Measurements from ENCODE around the gene PNLIPRP2. TPM values are rescaled to one million over a fixed set of nuclear protein-coding genes. Genes with fewer than 3 reads are reported as not detected.

PNLIPRP2 gene
- polyA plus RNA-seq, 3 donors: 0.91 to 2,287 TPM; not detected in 1

- WGBS, 3 donors: 24 to 37% (median 31%) methylated on average over 2 of the region's 2 CpGs
- H3K27ac ChIP-seq (ENCODE audit: low read depth, low read length): no peak overlapping the region
Observed at GRCh38 chr10:116636976-116637375, 16.2 kb downstream of the PNLIPRP2 start.

DNA sequence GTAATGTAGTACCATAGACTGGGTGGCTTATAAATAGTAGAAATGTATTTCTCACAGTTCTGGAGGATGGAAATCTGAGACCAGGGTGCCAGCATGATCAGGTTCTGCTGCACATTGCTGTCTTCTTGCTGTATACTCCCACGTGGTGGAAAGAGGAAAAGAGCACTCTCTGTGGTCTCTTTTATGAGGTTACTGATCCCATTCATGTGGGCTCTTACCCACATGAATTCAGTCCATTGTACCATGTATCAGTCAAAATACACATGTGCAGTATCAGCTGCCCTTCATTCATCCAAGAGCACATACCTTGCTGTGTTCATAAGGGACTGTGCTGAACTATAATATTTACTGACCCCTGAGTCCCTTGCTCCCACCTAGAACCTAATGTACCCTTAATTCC, 17.1 kb downstream of the PNLIPRP2 start:
- no peak overlapping the region for H3K27ac ChIP-seq (ENCODE audit: low read depth, low read length)
- 0 to 19% (median 11%) methylated on average over 1 of the region's 1 CpG for WGBS, 3 donors

DNA sequence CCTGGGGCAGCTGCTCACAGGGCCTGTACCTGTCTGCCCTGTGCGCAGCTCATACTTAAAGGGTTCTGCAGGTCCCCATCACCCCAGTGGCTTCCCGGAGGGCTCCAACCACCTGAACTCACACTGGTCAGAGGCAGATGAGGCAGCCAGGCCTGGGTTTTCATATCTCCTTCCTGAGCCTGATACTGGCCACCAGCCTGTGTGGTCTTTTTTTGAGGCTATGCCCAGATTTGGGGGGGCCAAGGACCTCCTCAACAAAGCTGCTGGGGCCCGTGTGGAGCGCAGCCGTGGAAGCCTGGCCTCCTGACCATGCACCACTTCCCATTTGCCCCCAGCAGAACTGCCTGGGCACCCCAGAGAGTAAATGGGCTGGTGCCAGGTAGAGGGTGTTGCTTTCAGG, 25.7 kb downstream of the PNLIPRP2 start:
- 68 to 91% (median 90%) methylated on average over 5 of the region's 5 CpGs for WGBS, 3 donors

DNA sequence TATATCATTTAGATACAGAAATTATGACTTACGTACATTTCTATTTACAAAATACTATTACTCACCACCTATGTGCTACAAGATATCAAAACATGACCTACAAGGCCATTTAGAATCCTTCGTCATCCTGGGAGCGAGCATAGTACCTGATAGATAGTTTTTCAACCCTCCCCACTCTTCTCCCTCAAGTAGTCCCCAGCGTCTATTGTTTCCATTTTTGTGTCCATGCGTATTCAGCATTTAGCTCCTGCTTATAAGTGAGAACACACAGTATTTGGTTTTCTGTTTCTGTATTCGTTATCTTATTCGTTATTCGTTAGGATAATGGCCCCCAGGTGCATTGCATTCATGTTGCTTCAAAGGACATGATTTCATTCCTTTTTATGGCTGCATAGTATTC, 28.1 kb downstream of the PNLIPRP2 start:
- no peak overlapping the region for H3K27ac ChIP-seq (ENCODE audit: low read depth, low read length)
- WGBS, 3 donors: 36 to 94% (median 84%) methylated on average over 8 of the region's 8 CpGs

More for the DNA sequence above, 25.7 kb downstream of the PNLIPRP2 start:
- no peak overlapping the region for H3K27ac ChIP-seq (ENCODE audit: low read depth, low read length)

DNA sequence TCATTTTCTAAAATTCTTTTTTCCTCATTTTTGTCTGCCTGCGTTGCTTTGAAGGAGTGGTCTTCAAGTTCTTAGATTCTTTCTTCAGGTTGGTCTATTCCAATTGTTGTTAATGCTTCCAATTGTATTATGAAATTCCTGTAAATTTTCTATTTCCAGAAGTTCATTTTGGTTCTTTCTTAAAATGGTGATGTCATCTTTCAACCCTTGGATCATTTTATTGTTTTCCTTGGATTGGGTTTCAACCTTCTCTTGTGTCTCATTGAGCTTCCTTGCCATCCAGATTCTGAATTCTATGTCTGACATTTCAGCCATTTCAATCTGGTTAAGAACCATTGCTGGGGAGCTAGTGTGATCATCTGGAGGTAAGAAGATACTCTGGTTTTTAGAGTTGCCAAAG, 33.1 kb downstream of the PNLIPRP2 start:
- WGBS, 3 donors: 58 to 82% (median 78%) methylated on average over 1 of the region's 1 CpG
- no peak overlapping the region for H3K27ac ChIP-seq (ENCODE audit: low read depth, low read length)

DNA sequence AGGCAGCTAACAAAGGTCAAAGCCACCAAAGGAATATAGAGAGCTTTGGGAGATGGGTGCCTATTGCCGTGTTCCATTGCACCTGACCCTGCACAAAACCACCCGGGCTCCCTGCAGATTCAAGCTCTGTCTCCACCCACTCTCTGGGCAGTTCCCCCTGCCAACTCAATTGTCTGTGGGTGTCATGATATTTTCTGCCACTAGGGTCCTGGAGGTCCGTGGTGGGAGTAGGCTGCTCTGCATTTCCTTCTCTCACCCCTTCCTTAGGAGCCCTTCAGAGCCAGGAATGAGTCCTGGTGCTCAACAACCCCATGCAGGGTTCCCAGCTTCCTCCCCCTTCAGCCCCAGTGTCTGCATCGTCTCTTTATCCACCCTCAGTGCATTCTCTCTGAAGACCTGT, 34.1 kb downstream of the PNLIPRP2 start:
- 14 to 57% (median 51%) methylated on average over 4 of the region's 4 CpGs for WGBS, 3 donors
- H3K27ac ChIP-seq (ENCODE audit: low read depth, low read length): no peak overlapping the region

DNA sequence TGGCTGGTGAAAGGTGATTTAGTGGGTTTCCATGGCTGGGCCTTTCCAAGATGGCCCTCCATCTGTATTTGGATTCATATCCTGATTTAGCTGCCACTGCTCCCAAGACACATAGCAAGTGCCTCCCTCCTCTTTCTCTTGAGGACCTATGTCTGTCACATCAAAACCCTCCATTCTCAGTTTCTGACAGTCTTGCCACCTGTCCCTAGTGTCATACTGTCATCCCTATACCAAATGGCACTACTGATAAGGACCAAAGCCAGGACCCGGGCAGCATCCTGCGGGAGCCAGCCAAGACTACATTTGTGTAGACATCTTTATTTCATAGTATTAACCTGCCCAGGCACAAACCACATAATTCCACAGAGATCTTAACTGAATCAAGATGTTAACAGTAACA, 34.8 kb downstream of the PNLIPRP2 start:
- WGBS, 3 donors: 46 to 88% (median 81%) methylated on average over 2 of the region's 2 CpGs

DNA sequence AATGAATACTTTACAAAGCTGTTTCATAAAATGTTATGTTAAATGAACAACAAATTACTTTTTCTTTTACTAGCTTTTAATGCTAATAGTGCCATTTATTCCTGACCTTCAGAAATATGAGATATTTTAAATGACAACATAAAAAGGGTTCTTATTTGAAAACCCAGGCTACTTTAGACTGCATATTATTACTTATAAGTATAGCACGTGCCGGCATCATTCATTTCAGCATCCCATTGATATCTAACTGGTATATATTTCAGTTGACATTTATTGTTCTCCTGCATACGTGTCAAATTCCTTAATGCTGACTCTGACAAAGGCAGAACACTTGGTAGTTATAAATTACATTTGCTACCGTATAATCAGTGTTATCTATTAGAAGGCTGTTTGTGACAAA, 35.3 kb downstream of the PNLIPRP2 start:
- WGBS, 3 donors: 52 to 85% (median 80%) methylated on average over 4 of the region's 4 CpGs
- H3K27ac ChIP-seq (ENCODE audit: low read depth, low read length): no peak overlapping the region

More for the DNA sequence above, 34.8 kb downstream of the PNLIPRP2 start:
- H3K27ac ChIP-seq (ENCODE audit: low read depth, low read length): no peak overlapping the region

- no peak overlapping the region for H3K27ac ChIP-seq (ENCODE audit: low read depth, low read length)
- 50 to 96% (median 88%) methylated on average over 5 of the region's 5 CpGs for WGBS, 3 donors
Observed at GRCh38 chr10:116657863-116658551, 37.3 kb downstream of the PNLIPRP2 start.

- no peak overlapping the region for H3K27ac ChIP-seq (ENCODE audit: low read depth, low read length)
- WGBS, 3 donors: 31 to 87% (median 81%) methylated on average over 10 of the region's 10 CpGs
Observed at GRCh38 chr10:116659049-116659670, 38.4 kb downstream of the PNLIPRP2 start.

DNA sequence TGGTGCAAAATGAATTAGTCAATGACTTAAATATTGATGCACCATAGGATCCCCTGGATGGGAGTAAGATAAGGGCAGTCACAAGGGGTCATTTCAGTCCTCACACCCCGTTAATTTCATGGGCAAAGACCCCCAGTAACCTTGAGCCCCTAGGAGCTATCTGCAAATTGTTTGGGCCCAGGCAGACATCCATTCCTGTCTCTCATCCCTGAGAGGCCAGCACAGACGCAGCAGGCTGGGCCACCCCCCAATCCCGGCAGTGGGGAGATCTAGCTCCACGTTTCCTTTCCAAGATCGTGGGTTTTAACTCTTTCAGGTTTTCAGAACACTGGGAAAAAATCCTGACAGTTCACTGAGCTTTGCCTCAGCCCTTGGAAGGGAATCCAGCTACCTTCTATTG, 40.1 kb downstream of the PNLIPRP2 start:
- no peak overlapping the region for H3K27ac ChIP-seq (ENCODE audit: low read depth, low read length)
- WGBS, 3 donors: 23 to 44% (median 42%) methylated on average over 5 of the region's 5 CpGs

GRCh38 chr10:116663342-116663741, 42.6 kb downstream of the PNLIPRP2 start:
- WGBS, 3 donors: 82 to 91% (median 90%) methylated on average over 7 of the region's 7 CpGs
- H3K27ac ChIP-seq (ENCODE audit: low read depth, low read length): no peak overlapping the region

DNA sequence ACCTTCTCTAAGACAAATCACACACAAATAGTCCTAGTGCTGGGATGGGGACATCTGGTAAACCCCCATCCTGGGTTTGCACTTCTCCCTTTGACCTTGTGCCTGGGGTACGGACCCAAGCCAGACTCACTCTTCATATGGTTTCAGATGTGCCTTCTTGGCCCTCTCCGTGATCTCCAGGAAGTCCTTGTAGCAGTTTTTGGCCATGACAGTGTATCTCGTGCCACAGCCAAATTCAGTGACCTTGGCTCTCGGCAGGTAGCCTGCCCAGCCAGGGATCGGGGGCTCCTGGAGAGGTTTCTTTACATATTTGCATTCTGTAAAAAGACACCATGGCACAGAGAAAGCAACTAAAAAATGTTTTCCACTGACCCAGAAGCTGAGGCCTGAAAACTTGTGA, 43.9 kb downstream of the PNLIPRP2 start:
- 43 to 92% (median 91%) methylated on average over 5 of the region's 5 CpGs for WGBS, 3 donors
- no peak overlapping the region for H3K27ac ChIP-seq (ENCODE audit: low read depth, low read length)

DNA sequence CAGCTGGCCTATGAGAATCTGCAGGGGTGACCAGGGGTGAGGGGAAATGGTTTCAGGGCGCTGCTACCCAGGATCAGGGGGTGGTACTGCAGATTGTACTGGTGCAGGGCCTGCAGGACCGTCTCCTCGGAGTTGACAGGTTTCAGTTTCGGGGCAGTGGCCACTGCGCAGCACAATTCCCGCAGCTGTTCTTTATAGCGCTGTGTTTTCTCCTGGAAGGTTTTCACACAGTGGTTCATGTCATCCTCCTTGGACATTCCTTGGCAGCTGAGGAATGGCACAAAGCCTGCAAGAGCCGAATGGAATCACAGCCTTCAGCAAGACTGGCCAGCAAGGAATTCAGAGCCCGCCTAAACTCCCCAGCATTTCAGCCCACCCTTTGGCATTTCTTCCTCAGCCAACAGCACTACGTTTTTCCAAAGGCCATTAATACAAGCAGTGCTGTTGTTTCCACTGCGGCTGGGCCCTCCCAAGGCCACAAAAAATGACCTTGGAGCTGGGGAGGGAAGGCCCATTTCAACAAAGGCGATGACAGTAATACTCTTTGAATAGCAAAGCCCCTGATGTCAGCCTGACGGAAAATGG, 44.9 kb downstream of the PNLIPRP2 start:
- H3K27ac ChIP-seq (ENCODE audit: low read depth, low read length): no peak overlapping the region
- WGBS, 3 donors: 48 to 63% (median 49%) methylated on average over 13 of the region's 13 CpGs

DNA sequence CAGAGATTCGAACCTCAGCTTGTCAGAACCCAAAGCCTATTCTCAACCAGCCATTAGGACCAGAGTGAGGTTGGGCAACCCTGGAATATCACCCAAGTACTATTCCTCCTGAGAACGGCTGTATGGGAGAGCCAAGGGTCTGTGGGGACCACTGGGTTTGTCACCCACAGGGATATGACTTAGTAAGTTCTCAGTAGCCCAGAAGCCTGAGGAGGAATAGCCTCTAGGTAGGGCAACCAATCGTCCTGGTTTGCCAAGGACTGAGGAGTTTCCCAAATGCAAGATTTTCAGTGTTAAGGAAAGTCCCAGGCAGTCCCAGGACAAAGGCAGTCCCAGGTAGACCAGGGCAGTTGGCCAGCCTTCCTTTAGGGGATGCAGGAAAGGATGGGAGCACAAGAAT, 46.7 kb downstream of the PNLIPRP2 start:
- WGBS, 3 donors: 89 to 93% (median 89%) methylated on average over 3 of the region's 3 CpGs
- H3K27ac ChIP-seq (ENCODE audit: low read depth, low read length): no peak overlapping the region

- no peak overlapping the region for H3K27ac ChIP-seq (ENCODE audit: low read depth, low read length)
- 93 to 94% (median 94%) methylated on average over 9 of the region's 9 CpGs for WGBS, 3 donors
Observed at GRCh38 chr10:116668018-116668417, 47.3 kb downstream of the PNLIPRP2 start.

DNA sequence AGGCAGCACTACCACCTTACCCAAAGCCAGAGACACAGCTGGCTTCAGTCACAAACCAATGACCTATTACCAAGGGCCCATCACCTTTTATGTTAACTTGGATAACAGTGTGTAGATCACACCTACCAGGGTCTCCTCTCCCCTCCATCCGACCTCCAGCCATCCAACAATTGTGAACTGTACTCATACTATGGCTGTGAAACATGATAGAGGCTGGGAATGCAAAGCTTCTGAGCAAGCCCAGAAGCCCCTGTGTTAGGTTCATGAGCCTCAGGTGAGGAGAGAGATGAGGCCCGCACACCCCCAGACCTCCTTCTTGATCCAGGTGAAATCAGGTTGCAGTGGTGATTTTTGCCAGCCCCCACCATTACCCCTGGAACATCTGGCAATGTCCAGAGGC, 47.7 kb downstream of the PNLIPRP2 start:
- WGBS, 3 donors: 89 to 90% (median 89%) methylated on average over 2 of the region's 2 CpGs
- H3K27ac ChIP-seq (ENCODE audit: low read depth, low read length): no peak overlapping the region

GRCh38 chr10:116669080-116669479, 48.3 kb downstream of the PNLIPRP2 start:
- no peak overlapping the region for H3K27ac ChIP-seq (ENCODE audit: low read depth, low read length)
- 88 to 95% (median 89%) methylated on average over 5 of the region's 5 CpGs for WGBS, 3 donors

- WGBS, 3 donors: 19 to 27% (median 22%) methylated on average over 31 to 41 of the region's 41 CpGs
- no peak overlapping the region for H3K27ac ChIP-seq (ENCODE audit: low read depth, low read length)
Observed at GRCh38 chr10:116669832-116670644, 49.3 kb downstream of the PNLIPRP2 start.
